ENCODE data around the gene DNAH11. TPM values are rescaled to one million over a fixed set of nuclear protein-coding genes. Genes with fewer than 3 reads are reported as not detected.

DNAH11 gene
- total RNA-seq, 6 experiments from 2014 or later, result 0.17 to 5.5 (median 1.2) TPM

DNA sequence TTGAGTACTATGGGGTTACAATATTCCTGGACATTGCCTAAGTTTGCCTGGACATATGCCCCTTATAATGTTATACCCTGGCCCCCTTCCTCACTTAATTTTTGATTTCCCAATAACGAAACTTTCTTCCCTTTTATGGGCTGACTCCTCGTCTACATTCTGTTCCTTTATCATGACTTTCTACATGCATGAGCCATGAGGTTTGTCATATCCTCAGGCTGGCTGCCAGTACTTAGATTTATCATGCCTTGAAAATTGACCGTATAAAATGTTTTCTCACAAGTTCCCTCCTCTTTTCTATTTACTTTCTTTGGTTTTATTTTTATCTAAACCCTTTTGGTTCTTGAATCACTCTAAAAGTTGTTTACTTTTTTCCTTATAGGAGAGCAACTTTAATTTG lies 4.7 kb downstream of the DNAH11 start:
- Histone ChIP-seq H3K27me3 (no peaks in the 10 kb centered on the region), H3K4me3 (no peak overlapping the region), H3K9me3 (no peaks in the 10 kb centered on the region), H3K36me3 (no peaks in the 10 kb centered on the region), H3K4me1 (peaks cover 0 to 8% (median 0%) of the 10 kb centered on the region in 4 donors), H3K27ac (no peak overlapping the region)
- no peak for ATAC-seq
- intact Hi-C loops (cut with DNase I), result no loop called here
- WGBS (ENCODE audit: insufficient coverage, low coverage, low lambda C conversion rate, missing lambda C conversion rate), result 50% methylated on average over 3 of the region's 3 CpGs
- TF ChIP-seq, protein P1, sequence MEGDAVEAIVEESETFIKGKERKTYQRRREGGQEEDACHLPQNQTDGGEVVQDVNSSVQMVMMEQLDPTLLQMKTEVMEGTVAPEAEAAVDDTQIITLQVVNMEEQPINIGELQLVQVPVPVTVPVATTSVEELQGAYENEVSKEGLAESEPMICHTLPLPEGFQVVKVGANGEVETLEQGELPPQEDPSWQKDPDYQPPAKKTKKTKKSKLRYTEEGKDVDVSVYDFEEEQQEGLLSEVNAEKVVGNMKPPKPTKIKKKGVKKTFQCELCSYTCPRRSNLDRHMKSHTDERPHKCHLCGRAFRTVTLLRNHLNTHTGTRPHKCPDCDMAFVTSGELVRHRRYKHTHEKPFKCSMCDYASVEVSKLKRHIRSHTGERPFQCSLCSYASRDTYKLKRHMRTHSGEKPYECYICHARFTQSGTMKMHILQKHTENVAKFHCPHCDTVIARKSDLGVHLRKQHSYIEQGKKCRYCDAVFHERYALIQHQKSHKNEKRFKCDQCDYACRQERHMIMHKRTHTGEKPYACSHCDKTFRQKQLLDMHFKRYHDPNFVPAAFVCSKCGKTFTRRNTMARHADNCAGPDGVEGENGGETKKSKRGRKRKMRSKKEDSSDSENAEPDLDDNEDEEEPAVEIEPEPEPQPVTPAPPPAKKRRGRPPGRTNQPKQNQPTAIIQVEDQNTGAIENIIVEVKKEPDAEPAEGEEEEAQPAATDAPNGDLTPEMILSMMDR (IDR thresholded peaks at IDR 0.05), result no peak
- TF ChIP-seq POLR2A (IDR thresholded peaks at IDR 0.05), result no peak
- no peak for DNase-seq

- no peak overlapping the region for H3K4me3 ChIP-seq
- ATAC-seq (no peak), DNase-seq (no peak)
- intact Hi-C loops (cut with DNase I), result no loop called here
- H3K9me3 ChIP-seq, result no peaks in the 10 kb centered on the region
- H3K36me3 ChIP-seq, result no peaks in the 10 kb centered on the region
- peaks cover 0 to 4% (median 0%) of the 10 kb centered on the region in 4 donors for H3K4me1 ChIP-seq
- no peak overlapping the region for H3K27ac ChIP-seq
- H3K27me3 ChIP-seq, result no peaks in the 10 kb centered on the region
- TF ChIP-seq, protein P1 (IDR thresholded peaks at IDR 0.05), result no peak
- no peak for TF ChIP-seq POLR2A (IDR thresholded peaks at IDR 0.05)
- WGBS (ENCODE audit: insufficient coverage, low coverage, low lambda C conversion rate, missing lambda C conversion rate), result 69% methylated on average over 2 of the region's 3 CpGs
These were observed 5.7 kb downstream of the DNAH11 start for GRCh38 chr7:21548491-21548890.

- no peaks in the 10 kb centered on the region for H3K36me3 ChIP-seq
- no peak overlapping the region for H3K27ac ChIP-seq
- no peak overlapping the region for H3K4me3 ChIP-seq
- peaks cover 0 to 4% (median 0%) of the 10 kb centered on the region in 4 donors for H3K4me1 ChIP-seq
- no peaks in the 10 kb centered on the region for H3K9me3 ChIP-seq
- DNase-seq, result no peak
- TF ChIP-seq POLR2A (IDR thresholded peaks at IDR 0.05), result no peak
- TF ChIP-seq, protein P1 (IDR thresholded peaks at IDR 0.05), result no peak
- peak in 1 of 4 donors; percentile 30 for ATAC-seq
- no peaks in the 10 kb centered on the region for H3K27me3 ChIP-seq
- intact Hi-C loops (cut with DNase I), result no loop called here
- 87% methylated on average over 3 of the region's 3 CpGs for whole genome bisulfite sequencing (ENCODE audit: insufficient coverage, low coverage, low lambda C conversion rate, missing lambda C conversion rate)
These were observed 7.2 kb downstream of the DNAH11 start for GRCh38 chr7:21550076-21550475.

GRCh38 chr7:21550821-21551531 lies 8.1 kb downstream of the DNAH11 start:
- intact Hi-C loops (cut with DNase I), result no loop called here
- ATAC-seq (no peak), DNase-seq (no peak)
- H3K4me1 ChIP-seq, result peaks cover 0 to 4% (median 0%) of the 10 kb centered on the region in 4 donors
- H3K27me3 ChIP-seq, result no peaks in the 10 kb centered on the region
- no peaks in the 10 kb centered on the region for H3K36me3 ChIP-seq
- H3K27ac ChIP-seq, result no peak overlapping the region
- H3K4me3 ChIP-seq, result no peak overlapping the region
- WGBS (ENCODE audit: insufficient coverage, low coverage, low lambda C conversion rate, missing lambda C conversion rate), result 53% methylated on average over 6 of the region's 6 CpGs
- TF ChIP-seq POLR2A (IDR thresholded peaks at IDR 0.05), result no peak
- TF ChIP-seq, protein P1 (IDR thresholded peaks at IDR 0.05), result no peak
- no peaks in the 10 kb centered on the region for H3K9me3 ChIP-seq
